ENCODE results near the gene KCTD17.

Gene KCTD17

GRCh38 chr22:37051391-37052385 is at the start of gene KCTD17:
Gene KCTD17 (plus strand): TSS chr22:37051742. CDS start chr22:37051761, 19 bp downstream.
- ATAC-seq = peak; percentile 98
- Mint-ChIP-seq H3K36me3 (peaks cover 17% of the 10 kb centered on the region), H3K4me3 (peak within 1 kb of the TSS; percentile 75), H3K9me3 (no peaks in the 10 kb centered on the region), H3K4me1 (peaks cover 25% of the 10 kb centered on the region), H3K27me3 (no peaks in the 10 kb centered on the region), H3K27ac (peak within 1 kb of the TSS; percentile 37)

GRCh38 chr22:37001826-37002225 is 49.7 kb upstream of the KCTD17 start:
- no peak for ATAC-seq
- no peak overlapping the region for H3K27ac Mint-ChIP-seq
- no peak overlapping the region for H3K4me3 Mint-ChIP-seq
- H3K4me1 Mint-ChIP-seq = no peaks in the 10 kb centered on the region
- H3K27me3 Mint-ChIP-seq = peaks cover 50% of the 10 kb centered on the region
- H3K36me3 Mint-ChIP-seq = no peaks in the 10 kb centered on the region
- H3K9me3 Mint-ChIP-seq = no peaks in the 10 kb centered on the region

GRCh38 chr22:37002633-37003032 is 48.9 kb upstream of the KCTD17 start:
- ATAC-seq = no peak
- no peaks in the 10 kb centered on the region for H3K36me3 Mint-ChIP-seq
- H3K4me1 Mint-ChIP-seq = no peaks in the 10 kb centered on the region
- peaks cover 58% of the 10 kb centered on the region for H3K27me3 Mint-ChIP-seq
- H3K4me3 Mint-ChIP-seq = no peak overlapping the region
- no peaks in the 10 kb centered on the region for H3K9me3 Mint-ChIP-seq
- H3K27ac Mint-ChIP-seq = no peak overlapping the region

- Mint-ChIP-seq H3K4me3 (no peak overlapping the region), H3K36me3 (no peaks in the 10 kb centered on the region), H3K4me1 (no peaks in the 10 kb centered on the region), H3K9me3 (no peaks in the 10 kb centered on the region), H3K27me3 (peaks cover 58% of the 10 kb centered on the region), H3K27ac (no peak overlapping the region)
- no peak for ATAC-seq
Measured at GRCh38 chr22:37007651-37008050, 43.9 kb upstream of the KCTD17 start.

GRCh38 chr22:37008365-37008764 is 43.2 kb upstream of the KCTD17 start:
- Mint-ChIP-seq H3K4me3 (no peak overlapping the region), H3K36me3 (no peaks in the 10 kb centered on the region), H3K4me1 (no peaks in the 10 kb centered on the region), H3K27ac (no peak overlapping the region), H3K27me3 (peaks cover 51% of the 10 kb centered on the region), H3K9me3 (no peaks in the 10 kb centered on the region)
- no peak for ATAC-seq

GRCh38 chr22:37009490-37009889 is 42.1 kb upstream of the KCTD17 start:
- Mint-ChIP-seq H3K27ac (no peak overlapping the region), H3K27me3 (peaks cover 40% of the 10 kb centered on the region), H3K9me3 (no peaks in the 10 kb centered on the region), H3K4me3 (no peak overlapping the region), H3K36me3 (no peaks in the 10 kb centered on the region), H3K4me1 (no peaks in the 10 kb centered on the region)
- no peak for ATAC-seq

- ATAC-seq = no peak
- Mint-ChIP-seq H3K36me3 (no peaks in the 10 kb centered on the region), H3K4me1 (no peaks in the 10 kb centered on the region), H3K27ac (no peak overlapping the region), H3K9me3 (no peaks in the 10 kb centered on the region), H3K27me3 (peaks cover 36% of the 10 kb centered on the region), H3K4me3 (no peak overlapping the region)
Measured at GRCh38 chr22:37010174-37010573, 41.4 kb upstream of the KCTD17 start.

- Mint-ChIP-seq H3K4me1 (no peaks in the 10 kb centered on the region), H3K27ac (no peak overlapping the region), H3K36me3 (no peaks in the 10 kb centered on the region), H3K27me3 (peaks cover 28% of the 10 kb centered on the region), H3K9me3 (no peaks in the 10 kb centered on the region), H3K4me3 (no peak overlapping the region)
- ATAC-seq = no peak
Measured at GRCh38 chr22:37010976-37011375, 40.6 kb upstream of the KCTD17 start.

- H3K27ac Mint-ChIP-seq = no peak overlapping the region
- H3K4me3 Mint-ChIP-seq = no peak overlapping the region
- H3K27me3 Mint-ChIP-seq = peaks cover 23% of the 10 kb centered on the region
- no peaks in the 10 kb centered on the region for H3K4me1 Mint-ChIP-seq
- ATAC-seq = no peak
- no peaks in the 10 kb centered on the region for H3K36me3 Mint-ChIP-seq
- H3K9me3 Mint-ChIP-seq = no peaks in the 10 kb centered on the region
Measured at GRCh38 chr22:37011472-37011871, 40.1 kb upstream of the KCTD17 start.

- no peaks in the 10 kb centered on the region for H3K36me3 Mint-ChIP-seq
- no peak overlapping the region for H3K27ac Mint-ChIP-seq
- no peak overlapping the region for H3K4me3 Mint-ChIP-seq
- peaks cover 14% of the 10 kb centered on the region for H3K27me3 Mint-ChIP-seq
- ATAC-seq = no peak
- no peaks in the 10 kb centered on the region for H3K4me1 Mint-ChIP-seq
- no peaks in the 10 kb centered on the region for H3K9me3 Mint-ChIP-seq
Measured at GRCh38 chr22:37012262-37012904, 39.2 kb upstream of the KCTD17 start.

GRCh38 chr22:37012956-37013355 is 38.6 kb upstream of the KCTD17 start:
- Mint-ChIP-seq H3K9me3 (no peaks in the 10 kb centered on the region), H3K36me3 (no peaks in the 10 kb centered on the region), H3K27me3 (peaks cover 10% of the 10 kb centered on the region), H3K27ac (no peak overlapping the region), H3K4me1 (no peaks in the 10 kb centered on the region), H3K4me3 (no peak overlapping the region)
- no peak for ATAC-seq

- Mint-ChIP-seq H3K27ac (no peak overlapping the region), H3K27me3 (peaks cover 8% of the 10 kb centered on the region), H3K9me3 (no peaks in the 10 kb centered on the region), H3K4me3 (no peak overlapping the region), H3K4me1 (peaks cover 7% of the 10 kb centered on the region), H3K36me3 (no peaks in the 10 kb centered on the region)
- ATAC-seq = no peak
Measured at GRCh38 chr22:37014415-37014806, 37.1 kb upstream of the KCTD17 start.

- no peaks in the 10 kb centered on the region for H3K9me3 Mint-ChIP-seq
- ATAC-seq = no peak
- H3K36me3 Mint-ChIP-seq = no peaks in the 10 kb centered on the region
- H3K27ac Mint-ChIP-seq = no peak overlapping the region
- peaks cover 2% of the 10 kb centered on the region for H3K27me3 Mint-ChIP-seq
- no peak overlapping the region for H3K4me3 Mint-ChIP-seq
- H3K4me1 Mint-ChIP-seq = peaks cover 9% of the 10 kb centered on the region
Measured at GRCh38 chr22:37014835-37015586, 36.5 kb upstream of the KCTD17 start.

- ATAC-seq = no peak
- Mint-ChIP-seq H3K9me3 (no peaks in the 10 kb centered on the region), H3K27me3 (no peaks in the 10 kb centered on the region), H3K4me3 (no peak overlapping the region), H3K4me1 (peaks cover 14% of the 10 kb centered on the region), H3K36me3 (no peaks in the 10 kb centered on the region), H3K27ac (no peak overlapping the region)
Measured at GRCh38 chr22:37015587-37015878, 36.0 kb upstream of the KCTD17 start.

GRCh38 chr22:37016134-37016910 is 35.2 kb upstream of the KCTD17 start:
- H3K27me3 Mint-ChIP-seq = no peaks in the 10 kb centered on the region
- no peak for ATAC-seq
- no peaks in the 10 kb centered on the region for H3K9me3 Mint-ChIP-seq
- H3K36me3 Mint-ChIP-seq = no peaks in the 10 kb centered on the region
- no peak overlapping the region for H3K27ac Mint-ChIP-seq
- H3K4me1 Mint-ChIP-seq = peaks cover 16% of the 10 kb centered on the region
- H3K4me3 Mint-ChIP-seq = no peak overlapping the region

Data from stimulated activated memory B cell treated with anti-CD40 and anti-IgM and Interleukin-4, amounts not matched to agents 10 μg/mL and 1 μg/mL and 100 μg/mL, for 72 hours (primary cell).